Astrocyte (in vitro differentiated cells and primary cell): ENCODE measurements around the gene INPP5E.

ENCODE experiments used
- CTCF ChIP-seq: IDR thresholded peaks from 2 replicates; pipeline ENCODE4 v1.5.1; 2011; ENCODE audit warnings: low read depth, mild to moderate bottlenecking, inconsistent platforms, low read length, moderate library complexity; ENCODE audit not compliant: insufficient read depth
- EZH2 ChIP-seq: IDR thresholded peaks from 2 replicates; pipeline ENCODE4 v1.6.1; 2012; ENCODE audit warnings: mild to moderate bottlenecking, low read length, inconsistent platforms; ENCODE audit not compliant: insufficient read depth

- TF ChIP-seq EZH2, result no peak
- TF ChIP-seq CTCF, result no peak
These were observed 17.9 kb downstream of the INPP5E start for GRCh38 chr9:136421791-136422190.
